ENCODE data around the gene TLE4.
"Not testable (repeated sequence)": the region's sequence is repeated elsewhere in the genome, so short reads cannot be mapped to it uniquely, and the experiment has no call there.

The TLE4 gene

GRCh38 chr9:79638806-79639205, 67.0 kb downstream of the TLE4 start:
- DNase-seq (ENCODE audit: low read depth), result no peak

- no peak for DNase-seq (ENCODE audit: low read depth)
Observed at GRCh38 chr9:79639354-79639753, 67.6 kb downstream of the TLE4 start.

DNA sequence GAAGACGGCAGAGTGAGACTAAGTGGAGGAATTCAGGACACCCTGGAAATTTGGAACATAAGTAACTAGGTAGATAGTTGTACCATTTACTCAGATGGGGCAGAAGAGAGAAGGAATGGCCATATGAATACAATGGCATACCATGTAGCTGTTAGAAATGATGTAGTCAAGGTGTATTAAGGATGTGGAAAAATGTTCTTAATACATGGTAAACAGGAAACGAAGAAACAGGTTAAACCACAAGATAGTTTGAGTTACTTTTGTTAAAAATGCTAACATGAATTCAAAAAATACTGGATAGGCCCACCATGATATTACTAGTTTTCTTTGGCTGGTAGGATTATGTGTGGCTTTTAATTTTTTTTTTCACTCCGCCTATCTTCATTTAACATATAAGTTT, 68.3 kb downstream of the TLE4 start:
- not testable (repeated sequence) for DNase-seq (ENCODE audit: low read depth)

- no peak for DNase-seq (ENCODE audit: low read depth)
Observed at GRCh38 chr9:79641070-79641469, 69.3 kb downstream of the TLE4 start.

- DNase-seq (ENCODE audit: low read depth), result no peak
Observed at GRCh38 chr9:79642671-79643070, 70.9 kb downstream of the TLE4 start.

GRCh38 chr9:79644048-79644447, 72.3 kb downstream of the TLE4 start:
- DNase-seq (ENCODE audit: low read depth), result no peak

DNA sequence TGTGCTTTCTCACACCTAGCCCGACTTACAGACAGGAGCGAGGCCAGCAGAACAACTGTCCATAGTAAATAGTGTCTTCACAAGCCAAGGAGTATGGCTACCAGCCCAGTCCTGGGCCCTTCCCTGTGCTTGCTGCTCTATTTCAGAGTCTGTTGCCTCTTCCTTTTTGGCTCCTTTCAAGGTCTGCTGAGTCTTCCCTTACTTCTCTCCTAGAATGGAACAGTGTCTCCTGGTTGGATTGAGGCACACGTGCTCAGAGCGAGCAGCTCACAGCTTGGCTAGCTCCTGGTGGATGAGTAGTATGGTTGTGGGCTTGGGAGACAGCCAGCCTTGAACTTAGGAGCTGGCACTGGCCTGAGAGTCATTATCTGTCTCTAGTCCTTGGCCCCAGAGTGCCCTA, 72.8 kb downstream of the TLE4 start:
- no peak for DNase-seq (ENCODE audit: low read depth)

- DNase-seq (ENCODE audit: low read depth), result no peak
Observed at GRCh38 chr9:79645110-79645509, 73.3 kb downstream of the TLE4 start.

DNA sequence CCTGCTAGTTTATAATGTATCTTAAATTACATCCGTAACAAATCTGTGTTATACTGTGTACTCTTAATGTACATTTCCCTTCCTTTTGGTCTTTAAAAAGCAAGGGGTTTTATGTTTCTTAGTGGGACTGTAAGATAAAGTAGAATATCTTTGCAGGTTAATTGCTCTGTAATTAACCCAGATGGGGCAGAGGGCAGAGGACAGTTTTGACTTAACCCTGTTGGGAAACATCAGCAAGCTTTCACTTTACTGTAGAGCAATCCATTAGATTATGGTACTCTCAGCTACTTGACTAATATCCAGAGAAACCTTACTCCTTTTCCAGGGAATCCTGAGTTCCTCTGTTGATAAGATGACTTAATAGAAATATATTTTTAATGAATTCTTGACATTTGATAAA, 74.3 kb downstream of the TLE4 start:
- no peak for DNase-seq (ENCODE audit: low read depth)

- DNase-seq (ENCODE audit: low read depth), result no peak
Observed at GRCh38 chr9:79651251-79651795, 79.6 kb downstream of the TLE4 start.

GRCh38 chr9:79652598-79652997, 80.8 kb downstream of the TLE4 start:
- DNase-seq (ENCODE audit: low read depth), result no peak

- DNase-seq (ENCODE audit: low read depth), result not testable (repeated sequence)
Observed at GRCh38 chr9:79654591-79655382, 83.0 kb downstream of the TLE4 start.

DNA sequence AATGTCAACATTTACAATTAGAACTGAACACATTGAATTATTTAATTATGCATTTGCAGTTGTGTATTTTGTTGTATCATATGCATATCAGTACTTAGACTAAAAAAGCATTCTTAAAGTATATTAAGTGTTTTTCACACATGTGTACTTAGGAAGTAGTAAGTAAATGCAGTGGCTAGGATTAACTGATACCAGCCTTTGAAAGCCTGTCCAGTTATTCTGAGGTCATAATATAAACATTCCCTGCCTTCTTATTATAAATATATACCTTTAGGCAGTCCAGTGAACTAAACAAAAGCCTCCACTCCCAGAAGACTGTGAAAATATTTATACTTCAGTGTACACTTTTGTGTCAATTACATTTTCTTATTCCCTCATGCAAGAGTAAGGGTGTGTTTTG, 83.8 kb downstream of the TLE4 start:
- no peak for DNase-seq (ENCODE audit: low read depth)

GRCh38 chr9:79656169-79656568, 84.4 kb downstream of the TLE4 start:
- DNase-seq (ENCODE audit: low read depth), result no peak

DNA sequence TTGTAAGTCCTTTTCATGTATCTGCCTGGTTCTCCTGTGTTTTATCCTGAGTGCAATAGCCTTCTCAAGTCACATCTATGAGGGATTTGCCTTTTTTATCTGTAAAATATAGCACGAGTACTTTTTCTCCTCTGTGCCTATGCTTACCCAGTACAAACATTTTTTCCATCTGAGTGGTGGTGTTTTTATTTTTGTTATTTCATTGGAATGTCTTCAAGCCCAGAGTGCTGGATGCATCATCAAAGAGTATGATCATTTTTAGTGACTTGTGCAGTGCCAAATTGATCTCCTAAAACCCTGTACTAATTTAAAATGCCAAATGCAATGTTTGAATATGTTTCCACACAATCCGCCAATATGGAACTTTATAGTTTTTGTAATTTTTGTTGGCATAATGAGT, 86.1 kb downstream of the TLE4 start:
- DNase-seq (ENCODE audit: low read depth), result no peak

- no peak for DNase-seq (ENCODE audit: low read depth)
Observed at GRCh38 chr9:79658926-79659325, 87.2 kb downstream of the TLE4 start.

- no peak for DNase-seq (ENCODE audit: low read depth)
Observed at GRCh38 chr9:79660615-79661014, 88.8 kb downstream of the TLE4 start.

DNA sequence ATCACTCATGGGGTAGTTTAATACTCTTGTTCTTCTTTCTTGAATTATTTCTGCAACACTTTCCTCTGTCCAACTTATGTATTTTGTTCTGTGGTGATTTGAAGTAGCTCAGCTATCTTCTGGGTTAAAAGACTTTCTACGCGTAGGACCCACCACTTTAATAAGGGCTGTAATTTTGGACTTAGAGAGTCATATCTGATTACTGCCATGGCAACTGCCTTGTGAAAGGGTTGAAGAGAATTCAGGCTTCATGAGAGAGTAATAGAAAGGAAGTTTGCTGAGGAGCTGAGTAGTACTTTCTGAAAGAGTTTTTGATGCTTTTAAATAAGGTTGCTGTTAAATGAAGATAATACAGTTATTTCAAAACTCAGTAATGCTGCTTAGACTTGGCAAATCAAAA, 89.5 kb downstream of the TLE4 start:
- no peak for DNase-seq (ENCODE audit: low read depth)

GRCh38 chr9:79661886-79662536, 90.2 kb downstream of the TLE4 start:
- DNase-seq (ENCODE audit: low read depth), result no peak

GRCh38 chr9:79662537-79662956, 90.8 kb downstream of the TLE4 start:
- DNase-seq (ENCODE audit: low read depth), result no peak

DNA sequence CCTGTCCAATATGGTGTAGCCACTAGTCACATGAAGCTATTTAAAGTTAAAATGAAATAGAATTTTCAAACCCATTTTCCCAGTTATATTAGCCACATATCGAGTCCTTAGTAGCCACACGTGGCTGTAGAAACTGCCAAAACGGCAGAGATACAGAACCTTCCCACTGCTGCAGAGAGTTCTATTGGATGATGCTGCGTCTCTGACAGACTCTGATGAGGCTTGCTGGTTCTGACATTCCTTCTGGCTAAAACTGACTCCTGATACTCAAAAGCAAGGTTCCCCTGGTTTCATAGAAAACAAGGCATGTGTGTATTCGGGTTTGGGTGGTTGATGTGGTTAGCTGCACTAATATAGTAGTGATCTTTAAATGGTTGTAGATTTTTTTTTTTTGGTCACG, 91.5 kb downstream of the TLE4 start:
- DNase-seq (ENCODE audit: low read depth), result no peak

DNA sequence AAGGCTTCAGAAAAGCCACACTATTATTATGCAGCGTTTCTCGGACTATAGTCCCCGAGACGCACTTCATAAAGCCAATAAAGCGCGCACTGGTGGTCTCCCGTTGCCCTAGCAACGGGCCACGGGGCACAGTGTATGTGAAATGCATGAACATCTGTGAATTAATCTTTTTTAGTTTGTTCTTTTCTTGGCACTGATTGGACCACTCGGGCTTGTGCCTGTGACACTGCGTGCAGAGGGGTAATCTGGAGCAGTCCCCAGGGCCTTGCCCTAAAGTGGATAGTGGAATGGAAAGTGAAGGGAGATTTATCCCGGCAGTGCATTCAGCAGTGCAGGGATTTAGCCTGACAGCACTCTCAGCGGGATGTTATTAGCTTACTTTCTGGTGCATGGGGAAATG, 92.1 kb downstream of the TLE4 start:
- DNase-seq (ENCODE audit: low read depth), result no peak

- no peak for DNase-seq (ENCODE audit: low read depth)
Observed at GRCh38 chr9:79664375-79664831, 92.6 kb downstream of the TLE4 start.
